ENCODE measurements around the gene SNTG2.
A peak's percentile ranks its signal among the peaks of the same experiment; 100 is the strongest.

The SNTG2 gene

DNA sequence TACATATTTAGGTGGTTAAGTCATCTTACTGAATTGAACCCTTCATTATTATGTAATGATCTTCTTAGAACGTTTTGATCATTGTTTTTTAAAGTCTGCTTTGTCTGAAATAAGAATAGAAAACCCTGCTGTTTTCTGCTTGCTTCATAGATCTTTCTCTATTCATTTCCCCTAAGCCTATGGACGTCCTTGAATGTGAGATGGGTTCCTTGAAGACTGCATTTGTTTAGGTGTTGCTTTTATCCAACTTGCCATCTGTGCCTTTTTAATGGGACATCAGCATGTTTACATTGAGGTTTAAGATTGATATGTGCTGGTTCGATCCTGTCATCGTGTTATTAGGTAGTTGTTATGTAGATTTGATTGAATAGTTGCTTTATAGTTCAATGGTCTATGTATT is 95.4 kb downstream of the SNTG2 start:
- in situ Hi-C loops (cut with HindIII; ENCODE audit: low sequenced_read_pairs), result no loop called here
- no peak overlapping the region for H3K4me3 ChIP-seq (ENCODE audit: low read depth, low read length)
- TF ChIP-seq, protein P1, sequence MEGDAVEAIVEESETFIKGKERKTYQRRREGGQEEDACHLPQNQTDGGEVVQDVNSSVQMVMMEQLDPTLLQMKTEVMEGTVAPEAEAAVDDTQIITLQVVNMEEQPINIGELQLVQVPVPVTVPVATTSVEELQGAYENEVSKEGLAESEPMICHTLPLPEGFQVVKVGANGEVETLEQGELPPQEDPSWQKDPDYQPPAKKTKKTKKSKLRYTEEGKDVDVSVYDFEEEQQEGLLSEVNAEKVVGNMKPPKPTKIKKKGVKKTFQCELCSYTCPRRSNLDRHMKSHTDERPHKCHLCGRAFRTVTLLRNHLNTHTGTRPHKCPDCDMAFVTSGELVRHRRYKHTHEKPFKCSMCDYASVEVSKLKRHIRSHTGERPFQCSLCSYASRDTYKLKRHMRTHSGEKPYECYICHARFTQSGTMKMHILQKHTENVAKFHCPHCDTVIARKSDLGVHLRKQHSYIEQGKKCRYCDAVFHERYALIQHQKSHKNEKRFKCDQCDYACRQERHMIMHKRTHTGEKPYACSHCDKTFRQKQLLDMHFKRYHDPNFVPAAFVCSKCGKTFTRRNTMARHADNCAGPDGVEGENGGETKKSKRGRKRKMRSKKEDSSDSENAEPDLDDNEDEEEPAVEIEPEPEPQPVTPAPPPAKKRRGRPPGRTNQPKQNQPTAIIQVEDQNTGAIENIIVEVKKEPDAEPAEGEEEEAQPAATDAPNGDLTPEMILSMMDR (IDR thresholded peaks at IDR 0.05; ENCODE audit: low read depth, low read length, missing control alignments), result no peak
- DNase-seq (ENCODE audit: low read depth), result no peak

DNA sequence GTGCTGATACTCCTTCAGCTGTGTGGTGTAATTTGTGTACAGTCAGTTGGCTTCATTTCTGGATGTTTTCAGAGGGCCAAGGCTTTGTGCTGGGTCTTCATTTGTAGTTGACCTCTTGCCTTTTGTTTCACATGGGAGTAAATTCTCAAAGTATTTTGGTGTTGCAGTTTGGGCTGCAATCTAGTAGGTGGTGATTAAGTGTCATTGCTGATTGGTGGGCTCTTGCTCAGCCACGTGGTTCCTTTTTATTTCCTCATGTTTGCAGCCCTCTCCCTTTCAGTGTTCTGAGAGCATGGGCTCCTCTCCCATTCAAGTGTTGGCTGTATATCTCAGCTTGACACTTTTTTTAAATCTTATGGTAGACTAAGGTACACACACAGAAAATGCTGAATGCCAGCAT is 96.8 kb downstream of the SNTG2 start:
- H3K4me3 ChIP-seq (ENCODE audit: low read depth, low read length), result no peak overlapping the region
- no peak for DNase-seq (ENCODE audit: low read depth)
- in situ Hi-C loops (cut with HindIII; ENCODE audit: low sequenced_read_pairs), result no loop called here
- TF ChIP-seq, protein P1 (IDR thresholded peaks at IDR 0.05; ENCODE audit: low read depth, low read length, missing control alignments), result no peak

DNA sequence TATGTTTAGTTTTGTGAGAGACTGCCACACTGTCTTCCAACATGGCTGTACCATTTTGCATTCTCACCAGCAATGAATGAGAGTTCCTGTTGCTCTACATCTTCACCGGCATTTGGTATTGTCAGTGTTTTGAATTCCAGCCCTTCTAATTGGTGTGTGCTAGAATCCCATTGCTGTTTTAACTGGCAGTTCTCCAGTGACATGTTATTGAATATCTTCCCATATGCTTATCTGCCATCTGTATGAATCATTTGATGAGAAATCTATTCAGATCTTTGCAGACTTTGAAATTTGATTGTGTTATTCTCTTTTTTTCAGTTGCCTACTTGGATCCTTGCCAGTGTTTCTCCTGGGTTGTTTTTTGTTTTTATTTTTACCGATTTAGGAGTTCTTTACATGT is 99.0 kb downstream of the SNTG2 start:
- no peak for DNase-seq (ENCODE audit: low read depth)
- in situ Hi-C loops (cut with HindIII; ENCODE audit: low sequenced_read_pairs), result no loop called here

DNA sequence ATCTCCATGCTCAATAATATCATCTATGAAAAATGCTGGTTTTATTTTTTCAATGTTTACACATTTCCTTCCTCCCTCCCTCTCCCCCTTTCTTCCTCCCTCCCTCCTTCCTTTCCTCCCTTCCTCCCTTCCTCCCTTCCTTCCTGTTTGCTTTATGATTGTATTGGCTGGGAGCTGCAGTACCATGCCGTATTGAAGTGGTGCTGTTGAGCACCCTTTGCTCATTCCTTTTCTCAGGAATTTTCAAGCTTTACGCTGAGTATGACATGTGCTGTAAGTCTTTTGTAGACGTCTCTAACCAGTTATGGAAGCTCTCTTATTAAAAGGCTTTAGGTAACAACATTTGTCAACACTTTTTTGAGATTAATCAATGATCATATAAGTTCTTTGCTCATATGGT is 100.4 kb downstream of the SNTG2 start:
- in situ Hi-C loops (cut with HindIII; ENCODE audit: low sequenced_read_pairs), result no loop called here
- DNase-seq (ENCODE audit: low read depth), result no peak
- H3K4me3 ChIP-seq (ENCODE audit: low read depth, low read length), result no peak overlapping the region
- TF ChIP-seq, protein P1 (IDR thresholded peaks at IDR 0.05; ENCODE audit: low read depth, low read length, missing control alignments), result peak; percentile 15

More for the DNA sequence above, 99.0 kb downstream of the SNTG2 start:
- TF ChIP-seq, protein P1 (IDR thresholded peaks at IDR 0.05; ENCODE audit: low read depth, low read length, missing control alignments), result no peak
- no peak overlapping the region for H3K4me3 ChIP-seq (ENCODE audit: low read depth, low read length)

DNA sequence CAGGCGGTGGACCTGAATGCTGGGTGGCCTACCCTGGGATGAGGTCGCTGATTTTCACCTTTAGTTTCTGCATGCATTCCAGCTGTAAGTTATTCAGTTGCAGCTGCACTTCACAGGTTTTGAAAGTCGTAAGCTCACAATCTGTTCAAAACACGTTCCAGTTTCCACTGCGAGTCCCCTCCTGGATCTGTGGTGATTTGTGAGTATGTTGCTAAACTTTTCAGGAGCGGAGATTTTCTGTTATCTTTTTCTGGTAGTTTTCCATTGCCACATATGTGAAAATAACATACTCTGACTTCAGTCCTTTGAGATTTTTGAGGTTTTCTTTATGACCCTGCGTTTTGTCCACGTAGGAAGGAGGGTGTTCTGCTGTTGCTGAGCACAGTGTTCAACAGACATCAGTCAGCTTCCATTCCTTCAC is 102.1 kb downstream of the SNTG2 start:
- no peak overlapping the region for H3K4me3 ChIP-seq (ENCODE audit: low read depth, low read length)
- TF ChIP-seq, protein P1 (IDR thresholded peaks at IDR 0.05; ENCODE audit: low read depth, low read length, missing control alignments), result no peak
- no peak for DNase-seq (ENCODE audit: low read depth)
- in situ Hi-C loops (cut with HindIII; ENCODE audit: low sequenced_read_pairs), result no loop called here

DNA sequence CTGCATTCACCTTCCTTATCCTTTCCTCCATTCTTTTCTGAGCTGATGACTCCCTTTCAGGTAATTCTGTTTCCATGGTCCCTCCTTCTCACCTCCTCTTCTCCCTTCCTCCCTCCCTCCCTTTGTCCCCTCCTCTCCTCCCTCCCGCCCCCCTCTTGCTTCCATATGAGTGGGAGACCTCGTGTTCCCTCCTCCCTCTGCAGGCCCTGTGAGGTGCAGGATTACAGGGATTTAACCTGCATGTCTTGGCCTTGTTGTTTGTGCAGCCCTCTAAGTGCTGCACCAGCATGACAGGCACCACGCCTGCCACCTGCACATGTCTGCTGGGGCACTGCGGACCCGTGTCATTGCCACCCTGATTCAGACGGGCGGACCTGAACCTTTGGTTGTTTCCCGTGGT is 103.1 kb downstream of the SNTG2 start:
- no peak overlapping the region for H3K4me3 ChIP-seq (ENCODE audit: low read depth, low read length)
- DNase-seq (ENCODE audit: low read depth), result no peak
- in situ Hi-C loops (cut with HindIII; ENCODE audit: low sequenced_read_pairs), result no loop called here
- TF ChIP-seq, protein P1 (IDR thresholded peaks at IDR 0.05; ENCODE audit: low read depth, low read length, missing control alignments), result no peak

DNA sequence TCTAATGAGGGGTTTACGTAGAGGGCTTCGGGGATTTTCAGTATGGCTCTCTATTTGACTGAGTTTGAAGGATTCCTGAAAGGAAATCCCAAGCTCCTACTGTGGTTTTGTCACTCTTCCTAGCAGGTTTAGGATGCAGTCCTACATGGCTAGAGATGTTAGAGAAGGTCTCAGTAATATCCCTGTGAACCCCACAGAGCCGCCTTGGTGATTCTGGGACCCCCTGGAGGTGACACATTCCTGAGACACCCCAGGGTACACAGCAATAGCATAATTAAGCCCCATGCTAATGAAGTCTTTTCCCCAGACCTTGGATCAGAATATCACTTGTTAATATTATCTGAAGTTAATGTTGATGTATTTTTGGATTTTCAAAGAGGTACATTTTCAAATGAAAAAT is 103.8 kb downstream of the SNTG2 start:
- DNase-seq (ENCODE audit: low read depth), result no peak
- TF ChIP-seq, protein P1 (IDR thresholded peaks at IDR 0.05; ENCODE audit: low read depth, low read length, missing control alignments), result no peak
- no peak overlapping the region for H3K4me3 ChIP-seq (ENCODE audit: low read depth, low read length)
- in situ Hi-C loops (cut with HindIII; ENCODE audit: low sequenced_read_pairs), result no loop called here

Data from astrocyte of the cerebellum (primary cell).